Erythroblast (primary cell): Measurements from ENCODE around the gene RASAL1.

Experiments used
- GATA1 ChIP-seq: IDR thresholded peaks from 2 replicates; pipeline ENCODE4 v1.6.1; 2011; ENCODE audit warnings: low read depth, mild to moderate bottlenecking, control low read depth, low read length, moderate library complexity
- POLR2A ChIP-seq: IDR thresholded peaks from 2 replicates; pipeline ENCODE4 v1.6.1; 2011; ENCODE audit warnings: mild to moderate bottlenecking, low read length

DNA sequence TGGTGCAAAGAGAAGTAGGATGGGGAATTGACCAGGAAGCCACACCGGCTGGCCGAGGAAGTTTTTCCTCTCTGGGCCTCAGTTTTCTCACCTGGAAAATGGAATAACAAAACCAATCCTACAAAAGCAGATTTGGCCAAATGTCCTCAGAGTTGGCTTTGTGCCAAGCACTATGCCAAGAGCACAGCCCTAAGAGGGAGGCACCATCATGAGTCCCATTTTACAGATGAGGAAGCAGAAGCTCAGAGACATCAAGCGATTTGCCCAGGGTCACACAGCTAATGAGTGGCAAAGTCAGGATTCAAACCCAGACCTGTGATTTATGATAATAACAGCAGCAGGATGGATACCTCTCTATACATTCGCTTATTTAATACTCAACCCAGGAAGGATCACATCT, 27.3 kb downstream of the RASAL1 start:
- TF ChIP-seq POLR2A (no peak), GATA1 (no peak)
